ENCODE measurements around the gene TANGO6. TPM values are rescaled to one million over a fixed set of nuclear protein-coding genes. Genes with fewer than 3 reads are reported as not detected.

The TANGO6 gene
- total RNA-seq, 3 donors from 2014 or later: 7.4 to 19.7 (median 8.2) TPM

- no peaks in the 10 kb centered on the region for H3K4me1 ChIP-seq (ENCODE audit: low read depth)
- no peaks in the 10 kb centered on the region for H3K9me3 ChIP-seq
- TF ChIP-seq, protein P1, sequence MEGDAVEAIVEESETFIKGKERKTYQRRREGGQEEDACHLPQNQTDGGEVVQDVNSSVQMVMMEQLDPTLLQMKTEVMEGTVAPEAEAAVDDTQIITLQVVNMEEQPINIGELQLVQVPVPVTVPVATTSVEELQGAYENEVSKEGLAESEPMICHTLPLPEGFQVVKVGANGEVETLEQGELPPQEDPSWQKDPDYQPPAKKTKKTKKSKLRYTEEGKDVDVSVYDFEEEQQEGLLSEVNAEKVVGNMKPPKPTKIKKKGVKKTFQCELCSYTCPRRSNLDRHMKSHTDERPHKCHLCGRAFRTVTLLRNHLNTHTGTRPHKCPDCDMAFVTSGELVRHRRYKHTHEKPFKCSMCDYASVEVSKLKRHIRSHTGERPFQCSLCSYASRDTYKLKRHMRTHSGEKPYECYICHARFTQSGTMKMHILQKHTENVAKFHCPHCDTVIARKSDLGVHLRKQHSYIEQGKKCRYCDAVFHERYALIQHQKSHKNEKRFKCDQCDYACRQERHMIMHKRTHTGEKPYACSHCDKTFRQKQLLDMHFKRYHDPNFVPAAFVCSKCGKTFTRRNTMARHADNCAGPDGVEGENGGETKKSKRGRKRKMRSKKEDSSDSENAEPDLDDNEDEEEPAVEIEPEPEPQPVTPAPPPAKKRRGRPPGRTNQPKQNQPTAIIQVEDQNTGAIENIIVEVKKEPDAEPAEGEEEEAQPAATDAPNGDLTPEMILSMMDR (IDR thresholded peaks at IDR 0.05): no peak
- ATAC-seq: no peak
- no peak overlapping the region for H3K4me3 ChIP-seq
- H3K36me3 ChIP-seq (ENCODE audit: low read depth): no peaks in the 10 kb centered on the region
- no peak for DNase-seq
- intact Hi-C loops (cut with DNase I, micrococcal nuclease): no loop called here
These were observed 46.3 kb downstream of the TANGO6 start for GRCh38 chr16:68889508-68890150.

DNA sequence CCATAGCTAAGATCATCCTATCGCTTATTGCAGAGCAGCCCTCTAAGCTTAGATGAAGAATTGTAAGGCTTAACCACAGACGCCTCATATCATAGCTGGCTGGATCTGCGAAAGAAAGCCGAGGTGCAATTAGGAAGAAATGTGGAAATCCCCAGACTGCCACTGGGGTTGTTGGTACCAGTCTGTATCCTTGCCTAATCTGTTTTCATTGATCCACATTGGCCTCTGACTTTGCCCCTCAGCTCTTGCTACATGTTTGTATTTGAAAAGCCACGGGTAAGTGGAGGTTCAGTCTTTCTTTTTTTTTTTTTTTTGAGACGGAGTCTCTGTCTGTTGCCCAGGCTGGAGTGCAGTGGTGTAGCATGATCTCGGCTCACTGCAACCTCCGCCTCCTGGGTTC is 48.9 kb downstream of the TANGO6 start:
- TF ChIP-seq, protein P1 (IDR thresholded peaks at IDR 0.05): no peak
- no peak overlapping the region for H3K4me3 ChIP-seq
- intact Hi-C loops (cut with DNase I, micrococcal nuclease): no loop called here
- no peaks in the 10 kb centered on the region for H3K9me3 ChIP-seq
- no peak for ATAC-seq
- H3K36me3 ChIP-seq (ENCODE audit: low read depth): no peaks in the 10 kb centered on the region
- DNase-seq: no peak
- no peaks in the 10 kb centered on the region for H3K4me1 ChIP-seq (ENCODE audit: low read depth)

DNA sequence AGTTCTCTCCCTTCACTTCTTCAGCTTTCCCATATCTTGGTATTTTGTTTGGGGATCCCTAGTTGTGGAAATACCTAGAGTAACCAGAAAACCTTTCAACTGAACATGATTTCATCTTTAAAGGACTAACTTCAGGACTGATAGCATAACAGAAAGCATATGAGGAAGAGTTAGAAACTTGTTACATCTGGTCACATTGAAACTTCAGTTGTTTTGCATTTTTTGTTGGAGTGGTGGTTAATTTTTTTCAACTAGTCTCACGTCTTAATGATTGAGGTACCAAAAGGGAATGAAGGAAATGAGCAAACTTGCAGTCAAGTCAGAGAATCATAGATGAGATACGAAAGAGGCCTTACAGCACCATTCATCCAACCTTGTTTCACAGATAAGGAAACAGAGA is 49.6 kb downstream of the TANGO6 start:
- intact Hi-C loops (cut with DNase I, micrococcal nuclease): no loop called here

DNA sequence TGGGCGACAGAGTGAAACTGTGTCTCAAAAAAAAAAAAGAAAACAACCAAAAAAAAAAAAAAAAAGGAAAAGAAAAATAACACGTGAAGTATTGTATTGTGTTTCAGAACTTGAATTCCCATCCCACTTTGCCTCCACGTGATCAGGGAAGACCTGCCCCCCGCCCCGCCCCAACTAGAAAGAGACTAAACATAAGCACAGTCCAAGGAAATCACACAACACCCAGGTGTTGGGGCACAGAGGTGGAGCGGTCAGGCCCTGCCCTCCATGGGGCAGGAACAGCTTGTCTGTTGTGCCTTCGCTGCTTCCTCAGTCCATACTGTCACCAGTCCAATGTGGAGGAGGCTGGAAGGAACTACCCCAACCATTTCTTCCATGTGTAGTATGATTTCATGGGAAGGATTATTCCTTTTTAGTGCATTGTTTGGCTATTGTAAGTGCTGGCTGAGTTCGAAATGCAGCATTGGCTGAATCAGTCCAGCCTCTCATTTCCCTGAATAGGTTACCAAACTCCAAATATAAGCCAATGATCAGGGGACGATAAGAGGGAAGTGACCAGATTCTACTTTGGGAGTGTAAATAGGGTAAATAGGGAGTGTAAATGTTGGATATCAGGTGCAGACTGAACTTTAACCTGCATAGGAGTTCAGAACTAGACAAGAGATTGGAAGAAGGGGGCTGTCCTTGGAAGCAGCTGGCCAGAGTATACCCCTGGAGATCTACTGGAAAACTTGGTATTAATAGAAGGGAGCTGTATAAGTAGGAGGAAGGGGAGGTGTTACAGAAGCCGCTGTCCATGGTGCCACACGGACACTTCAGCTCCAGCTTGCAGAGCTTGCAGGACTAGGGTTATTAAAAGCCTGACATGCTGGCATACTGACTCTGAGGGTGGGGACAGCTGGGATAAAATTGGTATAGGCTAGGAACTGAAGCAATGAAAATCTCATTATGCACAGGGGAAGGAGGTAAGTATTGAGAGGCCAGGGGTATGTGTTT is 50.7 kb downstream of the TANGO6 start:
- intact Hi-C loops (cut with DNase I, micrococcal nuclease): no loop called here
- H3K9me3 ChIP-seq: no peaks in the 10 kb centered on the region
- peak in 2 of 3 donors; percentile 53 to 60 for DNase-seq
- no peaks in the 10 kb centered on the region for H3K4me1 ChIP-seq (ENCODE audit: low read depth)
- H3K4me3 ChIP-seq: no peak overlapping the region
- ATAC-seq: peak; percentile 80
- no peaks in the 10 kb centered on the region for H3K36me3 ChIP-seq (ENCODE audit: low read depth)
- TF ChIP-seq, protein P1 (IDR thresholded peaks at IDR 0.05): no peak

More for the DNA sequence above, 49.6 kb downstream of the TANGO6 start:
- DNase-seq: no peak
- H3K4me3 ChIP-seq: no peak overlapping the region
- ATAC-seq: no peak
- H3K36me3 ChIP-seq (ENCODE audit: low read depth): no peaks in the 10 kb centered on the region
- TF ChIP-seq, protein P1 (IDR thresholded peaks at IDR 0.05): no peak
- H3K4me1 ChIP-seq (ENCODE audit: low read depth): no peaks in the 10 kb centered on the region
- H3K9me3 ChIP-seq: no peaks in the 10 kb centered on the region

- no peak for DNase-seq
- Histone ChIP-seq H3K4me1 (ENCODE audit: low read depth) (no peaks in the 10 kb centered on the region), H3K36me3 (ENCODE audit: low read depth) (no peaks in the 10 kb centered on the region), H3K4me3 (no peak overlapping the region), H3K9me3 (no peaks in the 10 kb centered on the region)
- no peak for ATAC-seq
- TF ChIP-seq, protein P1 (IDR thresholded peaks at IDR 0.05): no peak
- intact Hi-C loops (cut with DNase I, micrococcal nuclease): no loop called here
These were observed 51.4 kb downstream of the TANGO6 start for GRCh38 chr16:68894714-68895113.
